ENCODE measurements around the gene FIGN. TPM values are rescaled to one million over a fixed set of nuclear protein-coding genes. Genes with fewer than 3 reads are reported as not detected.

FIGN gene
- total and polyA plus RNA-seq, 12 donors = 2.1 to 17.0 (median 11.9) TPM

GRCh38 chr2:163657281-163657656, 78.5 kb downstream of the FIGN start:
- Histone ChIP-seq H3K4me3 (no peak overlapping the region), H3K36me3 (no peaks in the 10 kb centered on the region), H3K4me1 (peaks cover 0 to 46% (median 12%) of the 10 kb centered on the region in 9 donors), H3K27ac (peak overlapping the region in 7 of 10 donors; percentile 5 to 76 (median 71)), H3K9me3 (no peaks in the 10 kb centered on the region), H3K27me3 (no peaks in the 10 kb centered on the region)
- ATAC-seq (no peak), DNase-seq (no peak)
- 66 to 71% methylated on average over 3 of the region's 3 CpGs for WGBS, 2 donors
- intact Hi-C loops (cut with DNase I) = loop anchor here in 4 of 10 donors (5.0 to 10.0 kb wide), 4 partner anchors 50 to 78 kb away; partner anchors contain the start of gene FIGN (in 1 of the 4)
- no peak for TF ChIP-seq CTCF (IDR thresholded peaks at IDR 0.05)

GRCh38 chr2:163656622-163657280, 79.1 kb downstream of the FIGN start:
- peak overlapping the region in 9 of 10 donors; percentile 13 to 76 (median 59) for H3K27ac ChIP-seq
- H3K4me1 ChIP-seq = peaks cover 0 to 46% (median 7%) of the 10 kb centered on the region in 9 donors
- ATAC-seq = peak; percentile 28 to 87 (median 64)
- DNase-seq = no peak
- no peaks in the 10 kb centered on the region for H3K9me3 ChIP-seq
- WGBS, 2 donors = 13 to 30% methylated on average over 2 of the region's 2 CpGs
- no peaks in the 10 kb centered on the region for H3K27me3 ChIP-seq
- TF ChIP-seq CTCF (IDR thresholded peaks at IDR 0.05) = no peak
- intact Hi-C loops (cut with DNase I) = loop anchor here in 4 of 10 donors (5.0 to 10.0 kb wide), 4 partner anchors 49 to 78 kb away; partner anchors contain the start of gene FIGN (in 1 of the 4)
- no peak overlapping the region for H3K4me3 ChIP-seq
- H3K36me3 ChIP-seq = no peaks in the 10 kb centered on the region

GRCh38 chr2:163655667-163656066, 80.1 kb downstream of the FIGN start:
- Histone ChIP-seq H3K4me1 (peaks cover 0 to 46% (median 7%) of the 10 kb centered on the region in 9 donors), H3K27ac (peak overlapping the region in 7 of 10 donors; percentile 13 to 76 (median 71)), H3K36me3 (no peaks in the 10 kb centered on the region), H3K4me3 (no peak overlapping the region), H3K9me3 (no peaks in the 10 kb centered on the region), H3K27me3 (no peaks in the 10 kb centered on the region)
- no peak for TF ChIP-seq CTCF (IDR thresholded peaks at IDR 0.05)
- peak in 7 of 8 donors; percentile 43 to 88 (median 79) for ATAC-seq
- intact Hi-C loops (cut with DNase I) = loop anchor here in 4 of 10 donors (5.0 to 10.0 kb wide), 4 partner anchors 48 to 79 kb away; partner anchors contain the start of gene FIGN (in 1 of the 4)
- peak in 1 of 2 donors; percentile 34 for DNase-seq
- 33 to 37% methylated on average over 2 of the region's 2 CpGs for WGBS, 2 donors

- Histone ChIP-seq H3K4me1 (peaks cover 0 to 41% (median 8%) of the 10 kb centered on the region in 9 donors), H3K4me3 (no peak overlapping the region), H3K27ac (no peak overlapping the region), H3K36me3 (no peaks in the 10 kb centered on the region), H3K9me3 (no peaks in the 10 kb centered on the region), H3K27me3 (no peaks in the 10 kb centered on the region)
- WGBS, 2 donors = 67 to 70% methylated on average over 2 of the region's 2 CpGs
- intact Hi-C loops (cut with DNase I) = loop anchor here in 2 of 10 donors (10.0 kb wide), 2 partner anchors 62 to 82 kb away; partner anchors contain the start of gene FIGN (in 1 of the 2)
- DNase-seq = no peak
- no peak for TF ChIP-seq CTCF (IDR thresholded peaks at IDR 0.05)
- ATAC-seq = no peak
These were observed 83.1 kb downstream of the FIGN start for GRCh38 chr2:163652751-163653150.

All from heart right ventricle (tissue), 16 donors.